DOHH2 (cell line): ENCODE measurements around the gene SREBF2.

ENCODE experiments used
- H3F3A ChIP-seq: fragments of 200-600 bp; sonication (generic), shearing (Covaris generic); 2 replicates; pipeline ENCODE4 v1.6.0; 2016; ENCODE audit warnings: antibody characterized with exemption, mild to moderate bottlenecking; ENCODE audit not compliant: control insufficient read depth, insufficient read depth
- H3K27ac ChIP-seq: fragments of 200-600 bp; sonication (generic); 2 replicates; pipeline ENCODE4 v1.5.1; 2014; ENCODE audit warnings: low read depth, mild to moderate bottlenecking, low read length, moderate library complexity
- H3K27me3 ChIP-seq: fragments of 200-600 bp; sonication (generic); 2 replicates; pipeline ENCODE4 v1.6.1; 2014; ENCODE audit warnings: mild to moderate bottlenecking, low read length, mixed read lengths; ENCODE audit not compliant: control insufficient read depth
- H3K36me3 ChIP-seq: fragments of 200-600 bp; sonication (generic); 2 replicates; pipeline ENCODE4 v1.6.1; 2014; ENCODE audit warnings: mild to moderate bottlenecking, low read length, moderate library complexity, mixed read lengths; ENCODE audit not compliant: control insufficient read depth
- H3K4me1 ChIP-seq: fragments of 200-600 bp; sonication (generic); 2 replicates; pipeline ENCODE4 v1.6.1; 2014; ENCODE audit warnings: mild to moderate bottlenecking, low read length, mixed read lengths; ENCODE audit not compliant: control insufficient read depth
- H3K4me2 ChIP-seq: fragments of 200-600 bp; sonication (generic); 2 replicates; pipeline ENCODE4 v1.6.0; 2014; ENCODE audit warnings: mild to moderate bottlenecking, low read length, moderate library complexity
- H3K4me3 ChIP-seq: fragments of 200-600 bp; sonication (generic); 2 replicates; pipeline ENCODE4 v1.5.1; 2014; ENCODE audit warnings: mild to moderate bottlenecking, low read length, mixed read lengths
- H3K79me2 ChIP-seq: fragments of 200-600 bp; sonication (generic); 2 replicates; pipeline ENCODE4 v1.6.1; 2014; ENCODE audit warnings: mild to moderate bottlenecking, low read length, mixed read lengths; ENCODE audit not compliant: control insufficient read depth
- H3K9me2 ChIP-seq: fragments of 200-600 bp; sonication (generic); replicated peaks from 2 replicates; pipeline ENCODE4 v1.6.1; 2014; ENCODE audit warnings: mild to moderate bottlenecking, low read length, mixed read lengths; ENCODE audit not compliant: control insufficient read depth
- H3K9me3 ChIP-seq: fragments of 200-600 bp; sonication (generic); 2 replicates; pipeline ENCODE4 v1.6.1; 2014; ENCODE audit warnings: antibody characterized with exemption, low read length, mixed read lengths; ENCODE audit not compliant: control insufficient read depth, insufficient read depth
- H4K20me1 ChIP-seq: fragments of 200-600 bp; sonication (generic); 2 replicates; pipeline ENCODE4 v1.6.0; 2014; ENCODE audit warnings: low read depth, mild to moderate bottlenecking, antibody characterized with exemption, low read length, moderate library complexity; ENCODE audit not compliant: control insufficient read depth, insufficient read depth
- CTCF ChIP-seq: fragments of 200-600 bp; sonication (generic); IDR thresholded peaks from one replicate; pipeline ENCODE4 v1.5.1; 2014; ENCODE audit warnings: antibody characterized with exemption, mild to moderate bottlenecking, low read depth, low read length; ENCODE audit not compliant: poor library complexity, severe bottlenecking
- EZH2phosphoT487 ChIP-seq: fragments of 200-600 bp; sonication (generic); IDR thresholded peaks from 2 replicates; pipeline ENCODE4 v1.6.1; 2017; ENCODE audit warnings: borderline replicate concordance, mild to moderate bottlenecking, antibody characterized with exemption, low read length, moderate library complexity, mixed read lengths

SREBF2 gene

GRCh38 chr22:41798736-41799135 lies 34.2 kb upstream of the SREBF2 start:
- Histone ChIP-seq H3K36me3 (no peaks in the 10 kb centered on the region), H3K4me2 (peak overlapping the region; percentile 77), H3K27me3 (no peaks in the 10 kb centered on the region), H3K9me3 (no peaks in the 10 kb centered on the region), H3K27ac (no peak overlapping the region), H3F3A (peaks cover 4% of the 10 kb centered on the region; the same call in 1 of the 2 replicates), H3K4me3 (peak overlapping the region; percentile 90; the same call in 1 of the 2 replicates), H3K9me2 (no peaks in the 10 kb centered on the region), H3K4me1 (peaks cover 25% of the 10 kb centered on the region), H3K79me2 (peaks cover 24% of the 10 kb centered on the region), H4K20me1 (no peaks in the 10 kb centered on the region)
- no peak for TF ChIP-seq CTCF
- no peak for TF ChIP-seq EZH2phosphoT487

GRCh38 chr22:41799486-41800347 lies 33.2 kb upstream of the SREBF2 start:
- TF ChIP-seq CTCF (no peak), EZH2phosphoT487 (no peak)
- Histone ChIP-seq H3K36me3 (no peaks in the 10 kb centered on the region), H3K4me1 (peaks cover 34% of the 10 kb centered on the region), H3K9me2 (no peaks in the 10 kb centered on the region), H3K27me3 (no peaks in the 10 kb centered on the region), H3K79me2 (peaks cover 34% of the 10 kb centered on the region), H3K27ac (peak overlapping the region; percentile 44), H3F3A (peaks cover 4% of the 10 kb centered on the region; the same call in 1 of the 2 replicates), H3K9me3 (no peaks in the 10 kb centered on the region), H3K4me3 (peak overlapping the region; percentile 90), H3K4me2 (peak overlapping the region; percentile 77), H4K20me1 (no peaks in the 10 kb centered on the region)

GRCh38 chr22:41800348-41801146 lies 32.4 kb upstream of the SREBF2 start, which contains the start of gene CCDC134:
Gene CCDC134, plus strand, starts transcription at chr22:41800679. Its CDS starts 8,212 bp downstream, at chr22:41808891.
- Histone ChIP-seq H3K9me2 (no peaks in the 10 kb centered on the region), H3F3A (peaks cover 4% of the 10 kb centered on the region; the same call in 1 of the 2 replicates), H3K4me3 (peak within 1 kb of the TSS; percentile 90), H3K36me3 (no peaks in the 10 kb centered on the region), H3K9me3 (no peaks in the 10 kb centered on the region), H4K20me1 (no peaks in the 10 kb centered on the region), H3K27me3 (no peaks in the 10 kb centered on the region), H3K4me1 (peaks cover 41% of the 10 kb centered on the region), H3K79me2 (peaks cover 40% of the 10 kb centered on the region), H3K4me2 (peak within 1 kb of the TSS; percentile 77), H3K27ac (peak within 1 kb of the TSS; percentile 44)
- TF ChIP-seq CTCF: no peak
- TF ChIP-seq EZH2phosphoT487: no peak
